ENCODE data around the gene RIMBP2. TPM values are rescaled to one million over a fixed set of nuclear protein-coding genes. Genes with fewer than 3 reads are reported as not detected.

RIMBP2 gene
- total and polyA plus RNA-seq, 4 donors: 0.05 to 2.9 (median 0.95) TPM

- Histone ChIP-seq H3K36me3 (ENCODE audit: control insufficient read depth in 4 of 4, insufficient read depth in 4 of 4, low read length in 4 of 4) (no peaks in the 10 kb centered on the region), H3K9me3 (ENCODE audit: control insufficient read depth in 4 of 4, insufficient read depth in 3 of 4, low read length in 3 of 4) (no peaks in the 10 kb centered on the region), H3K9ac (ENCODE audit: insufficient read depth in 1 of 2, low read length in 2 of 2) (no peak overlapping the region), H3K27ac (ENCODE audit: low read depth in 1 of 2, low read length in 1 of 2) (no peak overlapping the region), H3K4me1 (ENCODE audit: control insufficient read depth in 5 of 5, insufficient read depth in 5 of 5, low read length in 5 of 5) (no peaks in the 10 kb centered on the region), H3K4me3 (no peak overlapping the region), H3K27me3 (ENCODE audit: control insufficient read depth in 3 of 3, insufficient read depth in 3 of 3, low read length in 2 of 3) (peaks cover 0 to 8% (median 5%) of the 10 kb centered on the region in 3 donors)
- WGBS, 2 donors: 55 to 73% methylated on average over 23 of the region's 23 CpGs
- ATAC-seq (ENCODE audit: insufficient read depth, low FRiP score) (no peak), DNase-seq (no peak)
- no peak for TF ChIP-seq CTCF (IDR thresholded peaks at IDR 0.05; ENCODE audit: control extremely low read depth, extremely low read depth)
Measured at GRCh38 chr12:130705178-130705822, 10.8 kb downstream of the RIMBP2 start.

DNA sequence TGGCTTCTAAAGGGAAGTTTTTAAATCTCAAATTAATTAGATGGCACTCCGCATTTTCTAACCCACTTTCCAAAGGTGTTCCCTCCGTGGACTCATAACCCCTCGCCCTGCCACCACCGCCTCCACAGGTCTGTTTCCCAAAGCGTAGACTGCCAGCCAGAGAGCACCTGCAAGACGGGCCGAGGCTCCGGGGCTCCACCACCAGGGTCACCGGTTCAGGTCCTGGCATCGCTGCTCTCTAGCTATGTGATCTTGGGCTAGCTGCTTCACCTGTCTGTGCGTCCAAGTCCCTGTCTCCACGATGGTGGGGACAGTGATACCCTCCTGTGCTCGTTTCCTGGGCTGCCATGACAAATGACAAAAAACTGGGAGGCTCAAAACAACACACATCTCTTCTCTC is 11.5 kb downstream of the RIMBP2 start:
- Histone ChIP-seq H3K27ac (ENCODE audit: low read depth in 1 of 2, low read length in 1 of 2) (no peak overlapping the region), H3K27me3 (ENCODE audit: control insufficient read depth in 3 of 3, insufficient read depth in 3 of 3, low read length in 2 of 3) (peaks cover 0 to 8% (median 5%) of the 10 kb centered on the region in 3 donors), H3K36me3 (ENCODE audit: control insufficient read depth in 4 of 4, insufficient read depth in 4 of 4, low read length in 4 of 4) (no peaks in the 10 kb centered on the region), H3K9ac (ENCODE audit: insufficient read depth in 1 of 2, low read length in 2 of 2) (no peak overlapping the region), H3K4me1 (ENCODE audit: control insufficient read depth in 5 of 5, insufficient read depth in 5 of 5, low read length in 5 of 5) (no peaks in the 10 kb centered on the region), H3K4me3 (no peak overlapping the region), H3K9me3 (ENCODE audit: control insufficient read depth in 4 of 4, insufficient read depth in 3 of 4, low read length in 3 of 4) (no peaks in the 10 kb centered on the region)
- 85 to 94% methylated on average over 13 of the region's 13 CpGs for WGBS, 2 donors
- ATAC-seq (ENCODE audit: insufficient read depth, low FRiP score) (no peak), DNase-seq (no peak)
- TF ChIP-seq CTCF (IDR thresholded peaks at IDR 0.05; ENCODE audit: control extremely low read depth, extremely low read depth): no peak

- WGBS, 2 donors: 50 to 63% methylated on average over 15 of the region's 15 CpGs
- Histone ChIP-seq H3K36me3 (ENCODE audit: control insufficient read depth in 4 of 4, insufficient read depth in 4 of 4, low read length in 4 of 4) (no peaks in the 10 kb centered on the region), H3K4me1 (ENCODE audit: control insufficient read depth in 5 of 5, insufficient read depth in 5 of 5, low read length in 5 of 5) (no peaks in the 10 kb centered on the region), H3K27me3 (ENCODE audit: control insufficient read depth in 3 of 3, insufficient read depth in 3 of 3, low read length in 2 of 3) (peaks cover 0 to 8% (median under 1%) of the 10 kb centered on the region in 3 donors), H3K4me3 (no peak overlapping the region), H3K9ac (ENCODE audit: insufficient read depth in 1 of 2, low read length in 2 of 2) (no peak overlapping the region), H3K27ac (ENCODE audit: low read depth in 1 of 2, low read length in 1 of 2) (no peak overlapping the region), H3K9me3 (ENCODE audit: control insufficient read depth in 4 of 4, insufficient read depth in 3 of 4, low read length in 3 of 4) (no peaks in the 10 kb centered on the region)
- TF ChIP-seq CTCF (IDR thresholded peaks at IDR 0.05; ENCODE audit: control extremely low read depth, extremely low read depth): no peak
- ATAC-seq (ENCODE audit: insufficient read depth, low FRiP score) (no peak), DNase-seq (no peak)
Measured at GRCh38 chr12:130703733-130704375, 12.2 kb downstream of the RIMBP2 start.

Data from lung (tissue), 12 donors.